Amniotic epithelial cell (primary cell): ENCODE measurements around the gene MAP1A.
"Not testable (repeated sequence)": the region's sequence is repeated elsewhere in the genome, so short reads cannot be mapped to it uniquely, and the experiment has no call there.

Source experiments
- DNase-seq: peaks from one replicate; pipeline ENCODE4 v3.0.0-alpha.2; 2010; ENCODE audit warnings: low read depth

The MAP1A gene

GRCh38 chr15:43529587-43530345 lies 12.4 kb downstream of the MAP1A start:
- no peak for DNase-seq

DNA sequence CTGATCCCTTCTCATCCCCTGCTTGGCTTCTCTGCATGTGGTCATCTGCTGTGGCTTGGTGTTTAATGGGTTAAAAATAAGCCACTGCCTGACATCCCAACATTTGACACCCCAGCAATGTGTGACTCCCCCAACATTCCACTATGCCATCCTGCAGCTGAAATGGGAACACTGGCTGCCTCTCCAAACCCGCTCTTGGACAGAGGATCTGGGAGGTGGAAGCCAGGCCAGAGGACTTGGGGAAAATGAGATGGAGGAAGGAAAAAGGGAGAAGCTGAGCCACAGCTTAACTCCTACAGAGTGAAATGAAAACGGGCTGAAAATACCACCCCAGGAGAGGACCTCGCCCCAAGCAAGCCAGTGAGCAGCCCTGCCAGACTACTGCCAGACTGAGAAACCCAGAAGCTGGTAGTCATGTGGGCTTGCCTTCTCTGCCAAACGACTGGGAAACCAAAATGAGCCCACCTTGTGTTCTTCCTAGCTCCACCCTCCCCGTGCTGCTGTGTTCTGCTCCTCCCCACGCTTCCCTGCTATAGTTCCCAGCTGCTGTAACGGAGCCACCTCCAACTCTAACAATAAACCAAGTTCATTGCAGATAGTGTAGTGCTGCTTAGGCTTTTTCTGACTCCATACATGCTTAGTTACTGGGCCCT lies 13.7 kb downstream of the MAP1A start:
- no peak for DNase-seq

- DNase-seq, result not testable (repeated sequence)
These were observed 15.4 kb downstream of the MAP1A start for GRCh38 chr15:43532826-43533225.

DNA sequence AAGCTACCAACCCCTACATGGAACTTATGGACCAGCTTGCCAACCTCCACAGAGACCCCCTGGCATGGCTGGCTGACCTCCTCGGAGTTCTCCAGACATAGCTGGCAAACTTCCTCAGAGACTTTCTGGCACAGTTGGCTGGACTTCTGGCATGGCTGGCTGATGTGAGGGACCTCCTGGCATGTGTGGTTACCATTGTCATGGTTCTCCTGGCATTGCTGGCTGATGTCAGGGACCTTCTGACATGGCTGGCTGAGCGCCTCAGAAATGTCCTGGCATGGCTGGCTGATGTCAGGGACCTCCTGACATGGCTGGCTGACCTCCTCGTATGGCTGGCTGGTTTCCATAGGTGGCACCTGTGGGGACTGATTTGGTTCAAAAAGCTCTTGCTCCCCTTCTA lies 17.5 kb downstream of the MAP1A start:
- no peak for DNase-seq

DNA sequence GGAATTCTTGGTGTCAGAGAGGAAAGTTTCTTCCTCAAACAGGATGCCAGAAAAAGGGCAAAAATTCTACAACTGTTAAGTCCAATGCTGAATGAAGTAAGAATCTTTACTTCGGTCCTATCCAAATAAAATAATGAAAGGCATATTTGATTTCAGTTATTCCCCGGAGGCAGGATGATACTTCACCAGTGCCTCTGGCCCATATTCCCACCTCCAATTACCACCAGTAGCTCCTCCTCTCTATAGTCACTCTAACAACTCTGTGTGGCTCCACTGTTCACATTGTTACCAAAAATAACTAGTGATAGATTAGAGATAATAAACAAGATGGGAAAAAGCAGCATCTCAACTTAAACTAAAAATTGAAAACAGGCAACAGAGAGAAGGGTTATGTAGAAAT lies 20.7 kb downstream of the MAP1A start:
- DNase-seq, result no peak

GRCh38 chr15:43541785-43542184 lies 24.4 kb downstream of the MAP1A start:
- peak; percentile 38 for DNase-seq

- DNase-seq, result no peak
These were observed 26.9 kb downstream of the MAP1A start for GRCh38 chr15:43544266-43544665.

- no peak for DNase-seq
These were observed 28.0 kb downstream of the MAP1A start for GRCh38 chr15:43545426-43545825.

DNA sequence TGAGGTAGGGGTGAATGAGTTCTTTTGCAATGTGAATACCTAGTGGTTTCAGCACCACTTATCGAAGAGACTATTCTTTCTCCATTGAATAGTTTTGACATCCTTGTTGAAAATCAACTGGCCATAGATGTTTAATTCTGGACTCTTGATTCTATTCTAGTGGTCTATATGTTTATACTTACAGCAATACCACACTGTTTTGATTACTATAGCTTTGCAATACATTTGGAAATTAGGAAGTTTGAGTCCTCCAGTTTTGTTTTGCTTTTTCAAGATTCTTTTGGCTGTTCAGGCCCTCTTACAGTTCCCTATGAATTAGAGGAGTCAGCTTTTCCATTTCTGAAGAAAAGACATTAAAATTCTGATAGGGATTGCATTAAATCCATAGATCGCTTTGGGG lies 30.1 kb downstream of the MAP1A start:
- DNase-seq, result no peak

DNA sequence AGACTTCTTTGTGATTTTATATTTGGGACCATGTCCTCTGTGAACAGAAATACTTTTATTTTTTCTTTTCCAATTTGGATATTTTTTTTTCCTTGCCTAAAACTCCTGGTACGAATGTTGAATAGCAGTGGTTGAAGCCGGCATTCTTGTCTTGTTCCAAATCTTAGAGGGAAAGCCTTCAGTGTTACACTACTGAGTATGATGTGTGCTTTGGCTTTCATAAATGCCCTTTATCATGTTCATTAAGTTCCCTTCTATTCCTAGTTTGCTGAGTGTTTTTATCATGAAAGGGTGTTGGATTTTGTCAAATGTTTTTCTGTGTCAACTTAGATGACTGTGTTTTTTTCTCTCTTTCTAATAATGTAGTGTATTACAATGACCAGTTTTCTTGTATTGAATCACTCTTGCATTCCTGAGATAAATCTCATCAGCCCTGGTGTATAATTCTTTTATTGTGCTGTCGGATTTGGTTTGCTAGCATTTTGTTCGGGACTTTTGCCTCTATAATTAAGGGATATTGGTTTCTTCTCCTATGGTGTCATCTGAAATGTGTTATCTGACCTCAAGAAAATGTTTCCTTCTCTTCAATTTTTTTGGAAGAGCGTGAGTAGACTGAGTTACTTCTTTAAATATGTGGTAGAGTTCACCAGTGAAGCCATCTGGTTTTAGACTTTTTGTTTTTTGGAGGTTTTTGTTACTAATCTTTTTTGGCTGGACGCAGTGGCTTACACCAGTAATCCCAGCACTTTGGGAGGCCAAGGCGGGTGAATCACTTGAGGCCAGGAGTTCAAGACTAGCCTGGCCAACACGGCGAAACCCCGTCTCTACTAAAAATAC lies 33.3 kb downstream of the MAP1A start:
- peak; percentile 24 for DNase-seq

GRCh38 chr15:43552256-43552655 lies 34.8 kb downstream of the MAP1A start:
- DNase-seq, result no peak

DNA sequence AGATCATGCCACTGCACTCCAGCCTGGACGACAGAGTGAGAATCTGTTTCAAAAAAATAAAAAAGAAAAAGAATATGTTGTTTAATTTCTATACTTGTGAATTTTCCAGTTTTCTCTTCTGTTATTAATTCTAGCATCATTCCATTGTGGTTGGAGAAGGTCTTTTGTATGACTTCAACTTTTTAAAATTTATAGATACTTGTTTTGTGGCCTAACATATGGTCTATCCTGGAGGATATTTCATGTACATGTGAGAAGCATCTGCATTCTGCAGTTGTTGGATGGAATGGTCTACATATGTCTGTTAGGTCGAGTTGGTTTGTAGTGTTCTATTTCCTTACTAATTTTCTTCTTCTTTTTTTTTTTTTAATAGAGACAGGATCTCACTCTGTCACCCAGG lies 35.6 kb downstream of the MAP1A start:
- DNase-seq, result no peak

DNA sequence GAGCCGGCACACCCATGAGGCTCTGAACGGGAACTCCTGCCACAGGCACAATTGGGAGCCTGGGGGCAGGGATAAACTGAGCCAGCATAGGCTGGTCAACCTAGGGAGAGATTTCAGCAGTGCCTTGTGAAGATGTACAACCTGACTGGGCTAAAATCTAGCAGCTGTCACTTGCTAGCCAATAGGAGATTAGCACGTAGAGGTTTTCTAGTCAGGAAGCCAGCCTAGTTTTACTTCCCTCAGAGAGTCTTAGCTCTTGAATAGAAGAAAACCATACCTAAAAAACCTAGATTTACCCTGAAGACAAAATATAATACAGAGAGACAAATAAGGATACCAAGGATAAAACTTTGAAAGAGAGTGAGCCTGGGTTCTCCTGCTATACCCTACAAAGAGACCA lies 45.3 kb downstream of the MAP1A start:
- not testable (repeated sequence) for DNase-seq

- DNase-seq, result not testable (repeated sequence)
These were observed 46.4 kb downstream of the MAP1A start for GRCh38 chr15:43563793-43564192.

DNA sequence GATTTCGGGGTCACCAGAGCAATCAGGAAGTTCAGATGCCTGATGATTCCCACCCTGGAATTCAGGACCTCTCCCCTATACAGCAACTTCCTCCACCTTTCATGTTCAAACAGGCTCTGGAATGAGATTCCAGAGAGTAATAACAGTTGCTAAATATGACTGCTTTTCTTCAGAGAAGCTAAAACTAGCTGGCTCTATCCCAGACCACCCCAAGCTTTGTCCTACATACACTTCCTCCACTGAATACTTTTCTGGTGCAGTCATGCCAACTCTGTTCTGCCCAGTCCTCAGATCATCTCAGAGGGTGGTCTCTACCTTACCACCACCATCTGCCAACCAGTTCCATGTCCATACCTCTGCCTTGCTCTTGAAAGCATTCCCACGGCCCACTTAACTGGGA lies 49.2 kb downstream of the MAP1A start:
- DNase-seq, result not testable (repeated sequence)

DNA sequence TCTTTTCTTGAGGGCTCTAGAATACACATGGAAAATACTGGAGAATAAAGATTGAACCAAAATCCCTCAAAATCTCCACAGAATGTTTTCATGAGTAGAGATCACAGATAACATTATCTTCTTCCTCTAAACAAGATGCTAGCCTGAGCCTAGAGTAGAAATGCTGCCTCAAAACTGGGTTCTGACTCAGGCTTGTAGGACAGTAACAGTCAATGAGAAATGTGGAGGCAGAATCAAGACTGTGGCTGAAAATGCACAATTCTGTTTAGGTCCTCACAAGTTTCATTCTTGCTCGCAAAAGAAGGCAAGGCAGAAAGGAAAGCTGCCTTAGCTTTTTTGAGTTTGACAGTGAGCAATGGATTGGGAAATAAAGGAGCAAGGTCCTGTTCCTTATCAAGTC lies 57.2 kb downstream of the MAP1A start:
- DNase-seq, result not testable (repeated sequence)
